NCI-H2029 treated with DMSO at 0.1 percent for 48 hours (cell line): ENCODE data around the gene TOM1L2.

Experiments
- DNase-seq: peaks from one replicate; lab custom pipeline; 2025; lab: John Stamatoyannopoulos, UW

The TOM1L2 gene

DNA sequence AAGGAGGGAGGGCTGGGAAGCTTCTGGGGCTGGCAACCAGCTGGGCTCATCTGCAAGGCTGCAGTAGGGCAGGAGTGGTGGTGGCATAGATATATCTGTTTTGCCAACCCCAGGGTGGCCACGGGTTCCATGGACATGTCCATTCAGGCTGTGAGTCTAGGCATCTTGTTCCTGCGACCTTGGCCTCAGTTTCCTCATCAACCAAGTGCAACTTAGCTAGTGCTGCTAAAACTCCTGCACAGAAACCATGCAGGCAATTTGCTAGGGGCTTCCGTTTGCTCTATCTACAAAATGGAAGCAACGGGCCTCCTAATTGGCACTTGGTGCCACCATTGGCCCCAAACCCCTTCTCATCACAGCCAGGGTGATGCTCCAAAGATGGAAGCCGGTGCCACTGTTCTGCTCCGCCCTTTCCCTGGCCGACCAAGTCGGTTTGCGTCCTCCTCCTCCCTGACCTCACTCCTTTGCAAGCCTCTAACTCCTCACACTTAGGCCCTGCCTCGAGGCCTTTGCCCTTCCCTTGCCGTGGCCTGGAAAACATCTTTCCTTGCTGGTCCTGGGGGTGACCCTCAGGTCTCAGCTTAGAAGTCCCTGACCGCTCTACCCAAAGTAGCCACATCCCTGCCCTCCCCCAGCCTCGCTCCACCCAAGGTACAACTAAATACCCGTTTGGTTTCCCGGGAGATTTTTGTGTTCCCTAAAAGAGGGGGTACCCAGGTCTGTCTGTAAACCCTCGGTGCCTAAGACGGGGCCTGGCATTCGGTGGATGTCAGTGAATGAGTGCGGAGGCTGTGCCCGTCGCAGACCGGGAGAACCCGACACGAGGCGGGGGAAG lies 136.6 kb downstream of the TOM1L2 start:
- DNase-seq: no peak

- DNase-seq: no peak
These were observed 137.2 kb downstream of the TOM1L2 start for GRCh38 chr17:17834974-17835373.

GRCh38 chr17:17833658-17834357 lies 138.4 kb downstream of the TOM1L2 start:
- no peak for DNase-seq

- DNase-seq: no peak
These were observed 140.2 kb downstream of the TOM1L2 start for GRCh38 chr17:17832032-17832363.

- DNase-seq: no peak
These were observed 140.8 kb downstream of the TOM1L2 start for GRCh38 chr17:17831208-17832031.

- no peak for DNase-seq
These were observed 141.4 kb downstream of the TOM1L2 start for GRCh38 chr17:17830740-17831207.

GRCh38 chr17:17830269-17830567 lies 142.0 kb downstream of the TOM1L2 start:
- no peak for DNase-seq

GRCh38 chr17:17827826-17828621 lies 144.2 kb downstream of the TOM1L2 start:
- no peak for DNase-seq

DNA sequence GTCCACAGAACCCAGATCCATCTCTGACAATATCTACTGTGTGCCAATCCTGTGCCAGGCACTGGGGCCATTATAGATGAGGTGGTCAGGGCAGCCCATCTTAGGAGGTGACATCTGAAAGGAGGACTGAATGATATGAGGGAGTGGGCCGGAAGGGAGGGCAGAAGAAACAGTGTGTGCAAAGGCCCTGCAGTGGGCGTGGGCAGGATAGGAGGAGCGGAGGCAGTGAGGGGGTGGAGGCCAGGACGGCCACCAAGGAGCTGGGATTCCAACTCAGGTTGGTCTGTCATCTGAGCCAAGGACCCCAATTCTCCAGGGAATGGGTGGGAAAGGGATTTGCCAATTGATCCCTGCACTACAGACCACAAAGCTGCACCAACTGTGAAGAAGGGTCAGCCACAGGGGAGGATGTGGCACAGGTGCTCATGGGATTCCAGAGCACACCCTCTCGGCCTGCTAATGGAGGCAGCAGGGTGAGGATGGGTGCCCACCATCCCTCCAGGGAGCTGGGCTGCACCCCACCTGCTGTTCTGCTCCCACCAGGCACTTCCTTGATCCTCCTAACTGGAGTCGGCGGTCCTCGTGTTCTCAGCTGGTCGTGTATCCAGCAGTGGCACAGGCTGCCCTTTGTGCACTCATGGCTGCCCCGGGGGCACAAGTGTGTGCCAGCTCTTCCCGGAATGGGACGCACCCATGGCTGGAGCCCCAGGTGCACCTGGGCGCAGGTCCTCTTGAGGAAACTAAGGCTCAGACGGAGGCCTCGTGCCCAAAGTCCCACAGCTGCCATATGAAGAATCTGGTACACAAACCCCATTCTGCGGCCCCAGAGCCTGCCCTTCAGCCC lies 145.0 kb downstream of the TOM1L2 start:
- no peak for DNase-seq

DNA sequence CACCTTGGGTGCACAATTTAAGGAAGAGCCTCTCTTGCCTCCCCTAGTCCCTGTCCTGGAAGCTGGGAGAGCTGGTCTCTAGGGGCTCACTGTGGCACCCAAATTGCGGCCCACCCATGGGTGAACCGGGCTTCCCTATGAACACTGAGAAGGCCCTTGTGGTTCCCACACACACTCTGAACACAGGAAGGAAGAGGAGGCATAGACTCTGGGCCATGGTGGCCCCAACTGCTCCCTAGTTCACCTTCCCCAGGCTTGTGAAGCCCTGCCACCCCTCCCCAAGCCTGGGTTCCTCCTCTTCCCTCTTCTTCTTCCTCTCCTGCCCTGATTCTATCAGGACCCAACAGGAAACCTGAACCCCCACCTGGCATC lies 145.9 kb downstream of the TOM1L2 start:
- DNase-seq: no peak

DNA sequence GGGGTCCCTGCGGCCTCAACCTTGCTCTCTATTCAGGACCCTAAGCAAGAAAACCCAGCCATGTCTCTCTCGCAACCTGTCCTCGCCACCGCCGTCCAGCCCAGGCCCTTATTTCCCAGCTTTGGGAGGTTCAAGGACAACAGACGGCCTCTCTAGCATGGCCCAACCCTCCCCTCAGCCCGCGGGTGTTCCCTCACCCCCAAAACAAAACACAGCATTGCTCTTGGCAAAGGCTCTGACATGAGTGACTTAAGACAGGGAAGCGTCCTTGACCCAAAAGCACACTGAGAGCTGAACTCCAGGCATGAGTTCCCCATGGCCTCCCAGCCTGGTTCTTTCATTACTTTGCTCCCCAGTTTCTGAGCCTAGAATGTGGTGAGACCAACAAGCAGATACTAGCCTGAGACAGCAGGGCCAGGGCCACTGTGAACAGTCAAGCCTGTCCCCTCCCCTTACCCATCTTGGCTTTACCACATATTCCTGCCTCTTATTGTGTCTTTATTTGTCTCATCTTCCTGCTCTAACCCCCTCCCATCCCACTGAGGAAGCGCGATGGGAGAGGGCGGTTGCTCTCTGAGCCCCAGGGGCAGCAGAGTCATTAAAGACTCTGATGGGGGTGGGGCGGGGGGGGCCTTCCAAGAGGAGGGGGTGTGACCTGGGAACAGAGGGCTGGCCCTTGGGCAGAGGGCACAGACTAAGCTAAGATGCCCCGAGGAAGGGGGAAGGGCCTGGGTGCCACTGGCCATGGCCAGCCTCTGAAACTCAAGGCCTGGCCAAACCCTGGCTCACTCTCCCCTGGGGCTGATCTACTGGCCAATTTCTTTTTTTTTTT lies 147.2 kb downstream of the TOM1L2 start:
- no peak for DNase-seq

DNA sequence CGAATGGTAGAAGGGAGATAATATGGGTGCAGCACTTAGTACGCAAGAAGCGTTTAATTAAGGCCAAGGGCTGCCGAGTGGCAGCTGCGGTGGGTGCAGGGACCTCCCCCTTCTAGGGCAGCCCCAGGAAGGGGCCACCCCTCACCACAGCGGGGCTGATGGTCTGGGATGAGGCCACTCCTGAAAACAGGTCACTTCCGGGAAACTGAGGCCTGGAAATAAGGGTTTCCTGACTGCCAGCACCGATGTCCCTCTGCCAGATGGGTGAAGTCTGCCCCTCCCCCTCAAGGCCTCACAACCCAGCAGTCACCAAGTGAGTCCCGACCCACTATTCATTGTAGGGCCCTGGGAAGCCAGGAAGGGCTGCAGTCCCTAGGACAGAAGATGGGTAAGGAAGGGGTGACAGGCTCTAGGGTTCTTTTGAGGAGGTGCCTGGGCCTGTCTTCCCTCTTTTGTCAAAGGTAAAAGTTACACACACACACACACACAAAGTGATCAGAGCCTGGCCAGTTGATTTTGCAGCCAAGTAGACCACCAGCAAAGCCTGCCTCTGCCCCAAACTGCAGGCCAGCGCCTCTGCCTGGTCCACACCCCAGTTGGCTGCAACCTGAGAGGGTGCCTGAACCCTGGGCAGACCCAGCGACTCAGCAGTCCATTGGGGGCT lies 147.9 kb downstream of the TOM1L2 start:
- DNase-seq: no peak

DNA sequence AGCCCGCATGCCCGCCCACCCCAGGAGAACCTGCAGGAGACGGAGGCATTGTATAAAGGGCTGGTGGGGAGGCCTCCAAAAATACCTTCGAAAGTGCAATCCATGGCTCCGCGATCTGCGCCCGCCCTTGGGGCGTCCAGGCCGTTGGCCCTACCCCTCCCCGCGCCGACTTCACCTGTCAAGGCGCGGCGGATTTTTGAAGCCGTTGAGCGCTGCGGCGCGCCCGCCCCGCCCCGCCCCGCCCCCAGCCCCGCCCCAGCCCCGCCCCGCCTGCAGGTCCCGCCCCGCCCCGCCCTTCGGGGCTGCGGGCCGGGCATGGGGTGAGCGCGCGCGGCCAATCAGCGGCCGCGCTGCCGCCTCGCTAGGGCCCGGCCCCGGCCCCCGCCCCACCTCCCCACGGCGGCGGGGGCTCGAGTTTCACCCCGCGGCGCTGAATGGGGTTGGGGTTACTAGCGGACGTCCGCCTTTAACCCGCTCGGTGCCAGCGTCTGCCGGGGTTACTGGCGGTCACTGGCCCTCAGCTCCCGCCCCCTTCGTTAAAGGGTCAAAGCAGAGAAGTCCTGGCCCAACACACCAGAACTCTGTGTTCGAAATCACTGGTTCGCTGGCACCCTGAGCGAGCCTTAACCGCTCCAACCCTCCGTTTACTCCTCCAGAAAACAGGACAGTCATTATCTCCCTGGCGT lies 148.6 kb downstream of the TOM1L2 start:
- DNase-seq: no peak

DNA sequence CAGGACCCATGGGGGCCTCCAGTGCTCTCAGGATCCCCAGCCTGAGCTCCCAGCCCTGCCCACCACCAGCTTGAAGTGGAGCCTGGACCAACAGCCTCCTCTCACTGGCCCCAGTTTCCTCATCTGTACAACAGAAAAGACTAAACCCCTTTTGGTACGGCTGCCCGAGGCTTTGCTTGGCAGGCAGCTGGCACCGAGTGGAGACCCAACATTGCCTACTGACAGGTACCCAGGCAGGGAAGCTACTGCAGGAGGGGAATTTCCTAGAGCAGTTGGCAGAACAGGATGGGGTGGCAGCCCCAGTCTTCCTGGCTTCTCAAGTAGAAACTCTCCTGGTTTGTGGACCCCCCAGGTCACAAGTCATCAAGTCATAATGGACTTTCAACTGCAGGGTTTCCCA lies 149.6 kb downstream of the TOM1L2 start:
- no peak for DNase-seq

DNA sequence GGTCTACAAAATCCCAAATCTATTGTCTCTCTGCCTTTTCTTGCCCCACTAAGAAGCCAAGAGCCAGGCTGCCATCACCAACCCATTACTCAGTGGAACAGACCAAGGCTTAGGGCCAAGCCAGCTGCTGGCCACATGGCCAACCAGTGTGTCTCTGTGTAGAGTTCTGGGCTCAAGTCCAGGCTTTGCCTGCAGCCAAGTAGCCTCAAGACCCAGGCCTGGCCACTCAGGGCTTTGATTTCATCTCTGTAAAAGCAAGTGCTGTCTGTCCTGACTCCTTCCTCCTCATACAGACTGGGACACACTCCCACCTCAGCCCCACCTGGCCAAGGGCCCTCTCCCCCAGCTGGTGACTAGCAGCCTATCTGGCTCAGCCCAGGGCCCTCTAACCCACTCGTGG lies 150.0 kb downstream of the TOM1L2 start:
- DNase-seq: no peak

- no peak for DNase-seq
These were observed 151.6 kb downstream of the TOM1L2 start for GRCh38 chr17:17820463-17821158.

DNA sequence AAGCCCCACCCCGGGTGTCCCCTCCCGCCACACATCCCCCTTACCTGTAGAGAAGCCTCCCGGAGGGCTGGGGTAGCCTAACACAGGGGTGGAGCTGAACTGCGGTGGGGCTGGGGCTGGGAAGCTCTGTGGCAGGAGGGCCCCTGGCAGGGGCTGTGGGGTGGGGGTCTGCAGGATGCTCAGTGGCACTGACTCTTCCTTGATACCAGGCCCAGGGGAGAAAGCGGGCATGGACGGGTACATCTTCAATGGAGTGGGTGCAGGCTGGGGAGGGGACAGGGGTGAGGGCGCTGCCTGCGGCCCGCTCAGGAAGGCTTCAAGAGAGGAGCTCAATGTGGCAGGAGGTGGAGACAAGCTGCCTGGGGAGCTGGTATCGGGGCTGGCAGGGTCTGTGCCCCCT lies 152.2 kb downstream of the TOM1L2 start:
- DNase-seq: no peak

DNA sequence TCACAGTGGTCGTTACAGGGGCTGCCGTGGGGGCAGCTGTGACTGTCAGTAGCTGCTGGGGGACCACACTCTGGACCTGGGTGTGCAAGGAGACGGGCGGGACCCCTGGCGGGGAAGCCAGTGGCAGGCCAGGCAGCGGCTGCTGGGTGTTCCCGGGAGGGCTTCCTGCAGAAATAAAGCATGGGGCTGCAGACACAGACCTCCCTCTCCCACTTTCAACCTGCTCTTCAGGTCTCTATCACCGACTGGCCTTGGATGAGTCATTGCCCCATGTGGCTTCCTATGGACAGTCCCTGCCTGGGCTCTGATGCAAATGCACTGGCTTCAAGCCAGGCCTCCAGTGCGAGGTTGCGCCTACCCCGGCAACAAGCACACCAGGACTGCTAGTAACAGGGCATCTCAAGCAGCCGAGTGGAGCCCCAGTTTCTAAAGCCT lies 152.6 kb downstream of the TOM1L2 start:
- DNase-seq: no peak
